Measurements from ENCODE around the gene DEAF1. TPM values are rescaled to one million over a fixed set of nuclear protein-coding genes. Genes with fewer than 3 reads are reported as not detected.

DEAF1 gene
- total and polyA plus RNA-seq, 9 of the 15 experiments (the other 6 are each of a cell fraction or from before 2014, with no cell fraction given), result 2.0 to 69.1 (median 26.8) TPM

DNA sequence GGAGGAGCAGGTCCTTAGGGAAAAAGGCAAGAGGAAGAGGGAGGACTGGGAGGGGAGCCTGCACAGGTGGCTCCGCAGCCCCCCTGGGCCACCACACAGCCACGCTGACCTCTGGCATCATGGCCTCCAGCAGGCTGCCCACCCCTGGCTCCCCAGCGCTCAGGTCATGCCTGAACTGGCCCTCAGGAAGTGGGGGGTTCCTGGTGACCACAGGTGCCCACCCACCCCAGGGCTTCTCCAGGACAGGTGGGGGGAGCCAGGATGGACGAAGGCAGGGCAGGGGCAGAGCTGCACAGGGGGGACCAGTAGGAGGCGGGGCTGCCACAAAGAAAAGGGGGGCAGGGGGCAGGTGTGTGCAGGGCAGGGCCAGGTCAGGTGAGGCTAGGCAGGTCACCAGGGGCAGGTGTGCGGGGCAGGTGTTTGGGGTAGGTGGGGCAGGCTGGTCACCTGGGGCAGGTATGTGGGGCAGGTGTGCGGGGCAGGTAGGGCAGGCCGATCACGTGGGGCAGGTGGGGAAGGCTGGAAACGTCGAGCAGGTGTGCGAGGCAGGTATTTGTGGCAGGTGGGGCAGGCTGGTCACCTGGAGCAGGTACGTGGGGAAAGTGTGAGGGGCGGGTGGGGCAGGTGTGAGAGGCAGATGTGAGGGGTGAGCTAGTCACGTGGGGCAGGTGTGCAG, 997 bp downstream of the DEAF1 start (continued):
- TF ChIP-seq SRSF7 (optimal IDR thresholded peaks at IDR 0.05; ENCODE audit: low read depth, low read length) (no peak), FOXA3 (CRISPR knock-in tag; conservative IDR thresholded peaks at IDR 0.05 in 1 of 2, IDR thresholded peaks at IDR 0.05 in 1 of 2) (no peak), TFAP4 (CRISPR knock-in tag; IDR thresholded peaks at IDR 0.05; ENCODE audit: borderline replicate concordance) (0 out of 2 replicates have a peak, but pooled peaks have one; percentile 6), TCFL5 (CRISPR knock-in tag; conservative IDR thresholded peaks at IDR 0.05) (no peak), KDM4B (IDR thresholded peaks at IDR 0.05; ENCODE audit: borderline replicate concordance in 2 of 2, low read depth in 1 of 2) (no peak), FOSL1 (tag; conservative IDR thresholded peaks at IDR 0.05) (no peak), FIP1L1 (IDR thresholded peaks at IDR 0.05; ENCODE audit: low read depth, low read length, poor library complexity, severe bottlenecking) (no peak), JUND (IDR thresholded peaks at IDR 0.05; ENCODE audit: borderline replicate concordance, low read depth, low read length) (no peak), JUND (tag; IDR thresholded peaks at IDR 0.05; ENCODE audit: borderline replicate concordance, low read depth, low read length) (no peak), WHSC1 (IDR thresholded peaks at IDR 0.05; ENCODE audit: low read length) (no peak), TOE1 (IDR thresholded peaks at IDR 0.05; ENCODE audit: borderline replicate concordance) (no peak), TOE1 (CRISPR knock-in tag; IDR thresholded peaks at IDR 0.05; ENCODE audit: borderline replicate concordance, low read depth) (no peak), RBFOX2 (IDR thresholded peaks at IDR 0.05; ENCODE audit: low read depth, low read length) (peak; percentile 77), ZBTB7A (IDR thresholded peaks at IDR 0.05; ENCODE audit: borderline replicate concordance, control insufficient read depth, low read depth, low read length) (no peak), NFIX (CRISPR knock-in tag; IDR thresholded peaks at IDR 0.05; ENCODE audit: low read depth) (no peak), CHD4 (IDR thresholded peaks at IDR 0.05; ENCODE audit: insufficient read depth, insufficient replicate concordance, low read depth, low read length, poor library complexity, severe bottlenecking) (no peak), SMARCC2 (IDR thresholded peaks at IDR 0.05; ENCODE audit: low read depth) (no peak), CTCF (IDR thresholded peaks at IDR 0.05 in 2 of 3, conservative IDR thresholded peaks at IDR 0.05 in 1 of 3; ENCODE audit: insufficient read depth in 2 of 3, low read depth in 1 of 3, low read length in 3 of 3) (no peak), EWSR1 (IDR thresholded peaks at IDR 0.05; ENCODE audit: borderline replicate concordance, low read depth, partially characterized antibody) (no peak)
- TF ChIP-seq, protein P1, sequence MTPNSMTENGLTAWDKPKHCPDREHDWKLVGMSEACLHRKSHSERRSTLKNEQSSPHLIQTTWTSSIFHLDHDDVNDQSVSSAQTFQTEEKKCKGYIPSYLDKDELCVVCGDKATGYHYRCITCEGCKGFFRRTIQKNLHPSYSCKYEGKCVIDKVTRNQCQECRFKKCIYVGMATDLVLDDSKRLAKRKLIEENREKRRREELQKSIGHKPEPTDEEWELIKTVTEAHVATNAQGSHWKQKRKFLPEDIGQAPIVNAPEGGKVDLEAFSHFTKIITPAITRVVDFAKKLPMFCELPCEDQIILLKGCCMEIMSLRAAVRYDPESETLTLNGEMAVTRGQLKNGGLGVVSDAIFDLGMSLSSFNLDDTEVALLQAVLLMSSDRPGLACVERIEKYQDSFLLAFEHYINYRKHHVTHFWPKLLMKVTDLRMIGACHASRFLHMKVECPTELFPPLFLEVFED (CRISPR knock-in tag; conservative IDR thresholded peaks at IDR 0.05), result no peak
- TF ChIP-seq, protein P2, sequence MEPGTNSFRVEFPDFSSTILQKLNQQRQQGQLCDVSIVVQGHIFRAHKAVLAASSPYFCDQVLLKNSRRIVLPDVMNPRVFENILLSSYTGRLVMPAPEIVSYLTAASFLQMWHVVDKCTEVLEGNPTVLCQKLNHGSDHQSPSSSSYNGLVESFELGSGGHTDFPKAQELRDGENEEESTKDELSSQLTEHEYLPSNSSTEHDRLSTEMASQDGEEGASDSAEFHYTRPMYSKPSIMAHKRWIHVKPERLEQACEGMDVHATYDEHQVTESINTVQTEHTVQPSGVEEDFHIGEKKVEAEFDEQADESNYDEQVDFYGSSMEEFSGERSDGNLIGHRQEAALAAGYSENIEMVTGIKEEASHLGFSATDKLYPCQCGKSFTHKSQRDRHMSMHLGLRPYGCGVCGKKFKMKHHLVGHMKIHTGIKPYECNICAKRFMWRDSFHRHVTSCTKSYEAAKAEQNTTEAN (CRISPR knock-in tag; IDR thresholded peaks at IDR 0.05), result no peak
